Kidney epithelial cell (primary cell): ENCODE results near the gene WDR37. TPM values are rescaled to one million over a fixed set of nuclear protein-coding genes. Genes with fewer than 3 reads are reported as not detected.
"Not testable (repeated sequence)": the region's sequence is repeated elsewhere in the genome, so short reads cannot be mapped to it uniquely, and the experiment has no call there.

Experiments
- DNase-seq: peaks from one replicate; pipeline ENCODE4 v3.0.0-alpha.2; 2010; ENCODE audit warnings: low read depth
- H3K27me3 ChIP-seq: 2 replicates; pipeline ENCODE4 v1.6.0; 2011; ENCODE audit warnings: low read length; ENCODE audit not compliant: control insufficient read depth, insufficient read depth
- H3K36me3 ChIP-seq: 2 replicates; pipeline ENCODE4 v1.5.1; 2011; ENCODE audit warnings: low read length; ENCODE audit not compliant: control insufficient read depth, insufficient read depth
- H3K4me3 ChIP-seq: 2 replicates; pipeline ENCODE4 v1.5.1; 2011; ENCODE audit warnings: low read depth, mild to moderate bottlenecking, control low read depth, low read length
- total RNA-seq: library from RNA; depleted of rRNA; stranded (reverse); fragments of >200 nt; gene quantifications from 2 replicates; pipeline ENCODE4 v1.2.3, GENCODE V29; 2015
- TF ChIP-seq, protein P1 (sequence below): IDR thresholded peaks from 2 replicates; pipeline ENCODE4 v1.5.1; 2011; ENCODE audit warnings: mild to moderate bottlenecking, moderate library complexity, low read length, control low read depth, inconsistent platforms; ENCODE audit not compliant: insufficient read depth, poor library complexity, severe bottlenecking

Gene WDR37
- total RNA-seq, 1 donor from 2014 or later = 15.1 TPM

DNA sequence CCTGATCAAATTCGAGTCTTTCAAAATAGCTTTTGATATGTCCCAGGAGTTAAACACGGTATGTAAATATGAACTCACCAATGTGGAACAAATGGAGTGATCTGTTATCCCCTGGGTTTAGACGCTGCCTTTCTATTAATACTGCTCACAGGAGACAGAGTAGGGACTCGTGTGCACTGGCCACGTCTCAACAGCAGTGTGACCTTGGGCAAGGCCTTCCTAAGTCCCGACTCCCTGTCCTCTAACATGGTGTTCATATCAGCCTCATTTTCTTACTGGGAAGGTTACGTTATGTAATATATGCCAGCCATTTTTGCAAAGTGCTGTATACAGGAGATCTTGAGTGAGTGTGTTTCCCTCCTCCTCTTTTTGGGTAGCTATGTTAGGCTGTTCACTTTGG is 1.8 kb downstream of the WDR37 start:
- H3K27me3 ChIP-seq = no peaks in the 10 kb centered on the region
- no peak for DNase-seq
- TF ChIP-seq, protein P1, sequence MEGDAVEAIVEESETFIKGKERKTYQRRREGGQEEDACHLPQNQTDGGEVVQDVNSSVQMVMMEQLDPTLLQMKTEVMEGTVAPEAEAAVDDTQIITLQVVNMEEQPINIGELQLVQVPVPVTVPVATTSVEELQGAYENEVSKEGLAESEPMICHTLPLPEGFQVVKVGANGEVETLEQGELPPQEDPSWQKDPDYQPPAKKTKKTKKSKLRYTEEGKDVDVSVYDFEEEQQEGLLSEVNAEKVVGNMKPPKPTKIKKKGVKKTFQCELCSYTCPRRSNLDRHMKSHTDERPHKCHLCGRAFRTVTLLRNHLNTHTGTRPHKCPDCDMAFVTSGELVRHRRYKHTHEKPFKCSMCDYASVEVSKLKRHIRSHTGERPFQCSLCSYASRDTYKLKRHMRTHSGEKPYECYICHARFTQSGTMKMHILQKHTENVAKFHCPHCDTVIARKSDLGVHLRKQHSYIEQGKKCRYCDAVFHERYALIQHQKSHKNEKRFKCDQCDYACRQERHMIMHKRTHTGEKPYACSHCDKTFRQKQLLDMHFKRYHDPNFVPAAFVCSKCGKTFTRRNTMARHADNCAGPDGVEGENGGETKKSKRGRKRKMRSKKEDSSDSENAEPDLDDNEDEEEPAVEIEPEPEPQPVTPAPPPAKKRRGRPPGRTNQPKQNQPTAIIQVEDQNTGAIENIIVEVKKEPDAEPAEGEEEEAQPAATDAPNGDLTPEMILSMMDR = no peak
- no peak overlapping the region for H3K4me3 ChIP-seq
- no peaks in the 10 kb centered on the region for H3K36me3 ChIP-seq

DNA sequence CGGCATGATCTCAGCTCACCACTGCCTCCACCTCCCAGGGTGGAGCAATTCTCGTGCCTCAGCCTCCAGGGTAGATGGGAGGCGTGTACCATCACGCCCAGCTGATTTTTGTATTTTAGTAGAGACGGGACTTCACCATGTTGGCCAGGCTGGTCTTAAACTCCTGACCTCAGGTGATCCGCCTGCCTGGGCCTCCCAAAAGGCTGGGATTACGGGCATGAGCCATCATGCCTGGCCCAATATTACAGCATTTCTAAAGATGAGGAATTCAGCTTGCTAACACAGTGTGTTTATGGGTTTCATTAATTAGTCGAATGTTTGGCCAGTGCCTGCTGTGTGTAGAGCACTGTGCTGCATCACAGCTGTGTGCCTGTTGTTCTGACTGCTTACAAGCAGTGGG is 3.7 kb downstream of the WDR37 start:
- TF ChIP-seq, protein P1 = no peak
- DNase-seq = no peak
- no peak overlapping the region for H3K4me3 ChIP-seq
- no peaks in the 10 kb centered on the region for H3K27me3 ChIP-seq
- no peaks in the 10 kb centered on the region for H3K36me3 ChIP-seq

DNA sequence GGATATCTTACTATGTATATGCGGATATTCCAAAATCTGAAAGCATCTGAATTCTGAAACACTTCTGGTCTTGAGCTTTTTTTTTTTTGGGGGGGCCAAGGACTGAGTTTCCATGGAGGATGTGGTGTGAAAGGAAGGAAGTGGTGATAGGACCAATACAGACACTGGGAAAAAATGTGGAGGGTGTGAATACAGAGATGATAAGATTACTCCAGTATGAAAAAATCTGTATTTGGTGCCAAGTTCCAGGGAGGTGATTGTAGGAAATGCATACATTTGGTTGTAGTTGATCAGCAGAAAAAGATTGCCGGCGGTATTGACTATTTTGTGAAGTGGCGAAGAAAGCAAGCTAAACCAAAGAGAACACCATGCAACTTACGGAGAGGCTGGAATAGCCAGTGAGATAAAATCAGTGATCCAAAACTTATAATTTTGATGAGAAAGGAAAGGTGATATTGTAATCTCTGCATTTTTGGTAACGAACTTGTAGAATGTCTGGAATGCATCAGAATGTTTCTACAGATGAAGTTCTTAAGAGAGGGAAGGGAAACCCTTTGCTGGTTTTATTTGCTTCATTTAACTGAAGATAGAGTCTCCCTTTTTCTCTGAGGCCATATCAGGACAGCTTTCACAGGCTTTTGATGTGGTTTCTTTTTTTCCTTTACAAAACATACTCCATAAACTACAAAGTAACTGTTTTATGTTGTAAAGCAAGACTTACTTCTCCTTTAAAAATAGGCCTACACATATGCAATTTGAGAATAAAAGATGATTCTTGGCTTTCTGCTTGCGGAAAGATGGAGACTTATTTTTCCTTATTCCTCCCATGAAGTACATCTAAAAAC is 6.0 kb downstream of the WDR37 start:
- DNase-seq = no peak
- TF ChIP-seq, protein P1 = no peak
- Histone ChIP-seq H3K27me3 (no peaks in the 10 kb centered on the region), H3K36me3 (no peaks in the 10 kb centered on the region), H3K4me3 (no peak overlapping the region)

DNA sequence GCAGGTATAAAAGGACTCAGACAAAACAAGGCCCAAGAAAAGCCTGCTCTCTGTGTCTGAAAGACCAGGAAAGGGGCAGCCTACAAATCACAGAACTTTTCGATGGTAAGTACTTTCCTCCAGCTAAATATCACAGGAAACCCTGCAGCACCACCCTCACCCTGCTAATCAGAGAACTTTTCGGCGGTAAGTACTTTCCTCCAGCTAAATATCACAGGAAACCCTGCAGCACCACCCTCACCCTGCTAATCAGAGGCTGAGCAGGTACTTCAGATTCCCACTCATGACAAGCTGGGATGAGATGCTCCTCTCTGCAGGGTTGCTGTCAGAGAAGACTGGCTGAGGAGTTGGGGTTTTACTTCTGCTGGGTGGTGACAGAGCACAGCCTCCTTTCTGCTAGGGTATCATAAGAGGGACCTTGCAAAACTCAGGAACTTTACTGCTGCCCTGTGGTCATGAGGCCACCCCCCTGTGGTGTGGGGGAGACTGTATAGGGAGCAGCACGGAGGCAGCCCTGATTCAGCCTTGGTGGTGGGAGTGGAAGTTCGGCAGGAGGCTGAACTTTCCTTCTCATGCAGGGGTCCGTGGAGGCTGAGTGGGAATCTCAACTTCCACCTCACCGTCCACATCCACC is 7.2 kb downstream of the WDR37 start:
- DNase-seq = no peak
- Histone ChIP-seq H3K27me3 (no peaks in the 10 kb centered on the region), H3K4me3 (no peak overlapping the region), H3K36me3 (no peaks in the 10 kb centered on the region)
- TF ChIP-seq, protein P1 = no peak

DNA sequence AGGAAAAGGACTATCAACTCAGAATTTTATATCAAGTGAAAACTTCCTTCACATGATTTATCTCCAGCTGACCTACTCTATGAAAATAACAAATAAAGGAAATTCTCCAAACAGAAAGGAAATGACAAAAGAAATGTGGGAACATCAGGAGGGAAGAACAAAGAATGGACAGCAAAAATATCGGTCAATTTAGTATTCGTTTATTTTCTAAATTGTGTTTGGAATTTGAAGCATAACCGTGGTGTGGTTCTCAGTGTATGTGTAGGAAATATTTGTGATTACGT is 8.7 kb downstream of the WDR37 start:
- H3K27me3 ChIP-seq = no peaks in the 10 kb centered on the region
- no peaks in the 10 kb centered on the region for H3K36me3 ChIP-seq
- no peak for DNase-seq
- no peak overlapping the region for H3K4me3 ChIP-seq
- TF ChIP-seq, protein P1 = no peak

DNA sequence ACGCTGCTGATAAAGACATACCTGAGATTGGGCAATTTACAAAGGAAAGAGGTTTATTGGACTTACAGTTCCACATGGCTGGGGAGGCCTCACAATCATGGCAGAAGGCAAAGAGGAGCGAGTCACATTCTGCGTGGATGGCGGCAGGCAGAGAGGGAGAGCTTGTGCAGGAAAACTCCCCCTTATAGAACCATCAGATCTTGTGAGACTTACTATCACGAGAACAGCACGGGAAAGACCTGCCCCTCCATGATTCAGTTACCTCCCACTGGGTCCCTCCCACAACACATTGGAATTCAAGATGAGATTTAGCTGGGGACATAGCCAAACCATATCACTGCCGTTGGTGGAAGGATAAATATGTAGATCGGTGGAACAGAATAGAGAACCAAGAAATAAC is 10.5 kb downstream of the WDR37 start:
- not testable (repeated sequence) for DNase-seq

More for the DNA sequence above, 10.5 kb downstream of the WDR37 start:
- not testable (repeated sequence) for H3K4me3 ChIP-seq, H3K36me3 ChIP-seq, H3K27me3 ChIP-seq
